Neural progenitor cell (in vitro differentiated cells): Measurements from ENCODE around the gene ADM. TPM values are rescaled to one million over a fixed set of nuclear protein-coding genes. Genes with fewer than 3 reads are reported as not detected.

Source experiments
- DNase-seq: peaks from one replicate; pipeline ENCODE4 v3.0.0-alpha.2; 2016; ENCODE audit warnings: low spot score
- H2AFZ ChIP-seq: fragments of 200-600 bp; sonication (generic); replicated peaks from 2 replicates; pipeline ENCODE4 v1.6.1; 2016; ENCODE audit warnings: antibody characterized with exemption
- H3F3A ChIP-seq: fragments of 200-600 bp; sonication (generic); 2 replicates; pipeline ENCODE4 v1.6.1; 2016; ENCODE audit warnings: antibody characterized with exemption, low read depth
- H3K27ac ChIP-seq: fragments of 200-600 bp; sonication (generic); 2 replicates; pipeline ENCODE4 v1.5.1; 2016; ENCODE audit warnings: mild to moderate bottlenecking
- H3K27me3 ChIP-seq: fragments of 200-600 bp; sonication (generic); 2 replicates; pipeline ENCODE4 v1.6.1; 2016; ENCODE audit warnings: mild to moderate bottlenecking, moderate library complexity
- H3K36me3 ChIP-seq: fragments of 200-600 bp; sonication (generic); 2 replicates; pipeline ENCODE4 v1.5.1; 2016
- H3K4me1 ChIP-seq: fragments of 200-600 bp; sonication (generic); 2 replicates; pipeline ENCODE4 v1.6.1; 2016; ENCODE audit warnings: mixed run types
- H3K4me2 ChIP-seq: fragments of 200-600 bp; sonication (generic); 2 replicates; pipeline ENCODE4 v1.6.1; 2016
- H3K4me3 ChIP-seq: fragments of 200-600 bp; sonication (generic); 2 replicates; pipeline ENCODE4 v1.5.1; 2016
- H3K79me2 ChIP-seq: fragments of 200-600 bp; sonication (generic); 2 replicates; pipeline ENCODE4 v1.6.1; 2016; ENCODE audit warnings: low read depth
- H3K9ac ChIP-seq: fragments of 200-600 bp; sonication (generic); 2 replicates; pipeline ENCODE4 v1.6.1; 2016
- H3K9me3 ChIP-seq: fragments of 200-600 bp; sonication (generic); 2 replicates; pipeline ENCODE4 v1.5.1; 2016; ENCODE audit warnings: low read depth
- H4K20me1 ChIP-seq: fragments of 200-600 bp; sonication (generic); 2 replicates; pipeline ENCODE4 v1.6.1; 2016; ENCODE audit warnings: low read depth
- H3K27ac Mint-ChIP-seq: 3 replicates; pipeline ENCODE4 v1.8.0; 2021; ENCODE audit warnings: mixed read lengths
- H3K27me3 Mint-ChIP-seq: 2 replicates; pipeline ENCODE4 v1.8.0; 2022; ENCODE audit warnings: low read depth, mild to moderate bottlenecking, inconsistent platforms, moderate library complexity, mixed read lengths; ENCODE audit not compliant: insufficient read depth
- H3K36me3 Mint-ChIP-seq: 3 replicates; pipeline ENCODE4 v1.8.0; 2021; ENCODE audit warnings: mixed read lengths
- H3K4me1 Mint-ChIP-seq: 3 replicates; pipeline ENCODE4 v1.8.0; 2021; ENCODE audit warnings: mixed read lengths
- H3K4me3 Mint-ChIP-seq: 3 replicates; pipeline ENCODE4 v1.8.0; 2021; ENCODE audit warnings: mild to moderate bottlenecking, moderate library complexity, mixed read lengths
- H3K9me3 Mint-ChIP-seq: 3 replicates; pipeline ENCODE4 v1.8.0; 2020; ENCODE audit warnings: mixed read lengths
- EZH2 ChIP-seq: fragments of 200-600 bp; sonication (generic); IDR thresholded peaks from 2 replicates; pipeline ENCODE4 v1.6.1; 2017; ENCODE audit warnings: antibody characterized with exemption, mild to moderate bottlenecking, moderate library complexity
- EZH2phosphoT487 ChIP-seq: fragments of 200-600 bp; sonication (generic); IDR thresholded peaks from 2 replicates; pipeline ENCODE4 v1.6.1; 2017; ENCODE audit warnings: antibody characterized with exemption
- total RNA-seq: library from RNA; depleted of rRNA; stranded (reverse); fragments of >200 nt; gene quantifications from 2 replicates; pipeline ENCODE4 v1.2.3, GENCODE V29; 2015; ENCODE audit warnings: low replicate concordance
- TF ChIP-seq, protein P1 (sequence below): fragments of 200-600 bp; sonication (generic); IDR thresholded peaks from 2 replicates; pipeline ENCODE4 v1.5.1; 2017; ENCODE audit warnings: antibody characterized with exemption, mild to moderate bottlenecking

Gene ADM
- total RNA-seq, 1 donor from 2014 or later = 3.8 TPM

DNA sequence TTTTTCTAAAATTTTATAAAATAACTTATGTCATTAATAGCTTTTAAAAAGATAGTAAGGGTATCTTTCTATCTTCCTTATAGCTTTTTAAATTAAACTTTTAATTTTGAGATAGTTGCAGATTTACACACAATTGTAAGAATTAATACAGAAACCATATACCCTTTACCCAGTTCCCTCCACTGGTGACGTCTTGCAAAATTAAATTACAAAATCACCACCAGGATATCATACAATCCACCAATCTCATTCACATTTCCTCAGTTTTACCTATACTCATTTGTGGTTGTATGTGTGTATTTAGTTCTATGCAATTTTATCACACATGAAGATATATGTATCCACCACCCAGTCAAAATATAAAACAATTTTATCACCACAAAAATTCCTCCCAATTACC lies 20.9 kb upstream of the ADM start:
- Histone ChIP-seq H3K36me3 (no peaks in the 10 kb centered on the region), H3K27me3 (no peaks in the 10 kb centered on the region), H2AFZ (no peak overlapping the region), H3K4me2 (no peak overlapping the region), H3K9me3 (no peaks in the 10 kb centered on the region), H3F3A (no peaks in the 10 kb centered on the region), H3K9ac (no peak overlapping the region), H3K79me2 (peaks cover 33% of the 10 kb centered on the region), H3K4me1 (no peaks in the 10 kb centered on the region), H3K4me3 (no peak overlapping the region), H4K20me1 (peaks cover 8% of the 10 kb centered on the region), H3K27ac (no peak overlapping the region)
- Mint-ChIP-seq H3K4me3 (no peak overlapping the region), H3K9me3 (peaks cover 6% of the 10 kb centered on the region), H3K27me3 (no peaks in the 10 kb centered on the region), H3K4me1 (no peaks in the 10 kb centered on the region), H3K36me3 (peaks cover 5% of the 10 kb centered on the region), H3K27ac (no peak overlapping the region)
- no peak for DNase-seq
- TF ChIP-seq EZH2 (no peak), EZH2phosphoT487 (no peak)
- TF ChIP-seq, protein P1, sequence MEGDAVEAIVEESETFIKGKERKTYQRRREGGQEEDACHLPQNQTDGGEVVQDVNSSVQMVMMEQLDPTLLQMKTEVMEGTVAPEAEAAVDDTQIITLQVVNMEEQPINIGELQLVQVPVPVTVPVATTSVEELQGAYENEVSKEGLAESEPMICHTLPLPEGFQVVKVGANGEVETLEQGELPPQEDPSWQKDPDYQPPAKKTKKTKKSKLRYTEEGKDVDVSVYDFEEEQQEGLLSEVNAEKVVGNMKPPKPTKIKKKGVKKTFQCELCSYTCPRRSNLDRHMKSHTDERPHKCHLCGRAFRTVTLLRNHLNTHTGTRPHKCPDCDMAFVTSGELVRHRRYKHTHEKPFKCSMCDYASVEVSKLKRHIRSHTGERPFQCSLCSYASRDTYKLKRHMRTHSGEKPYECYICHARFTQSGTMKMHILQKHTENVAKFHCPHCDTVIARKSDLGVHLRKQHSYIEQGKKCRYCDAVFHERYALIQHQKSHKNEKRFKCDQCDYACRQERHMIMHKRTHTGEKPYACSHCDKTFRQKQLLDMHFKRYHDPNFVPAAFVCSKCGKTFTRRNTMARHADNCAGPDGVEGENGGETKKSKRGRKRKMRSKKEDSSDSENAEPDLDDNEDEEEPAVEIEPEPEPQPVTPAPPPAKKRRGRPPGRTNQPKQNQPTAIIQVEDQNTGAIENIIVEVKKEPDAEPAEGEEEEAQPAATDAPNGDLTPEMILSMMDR = no peak

GRCh38 chr11:10285148-10285802 lies 19.6 kb upstream of the ADM start:
- Histone ChIP-seq H4K20me1 (peaks cover 10% of the 10 kb centered on the region), H3K9ac (no peak overlapping the region), H3K4me1 (no peaks in the 10 kb centered on the region), H3K79me2 (peaks cover 39% of the 10 kb centered on the region), H2AFZ (no peak overlapping the region), H3F3A (no peaks in the 10 kb centered on the region), H3K27me3 (no peaks in the 10 kb centered on the region), H3K27ac (no peak overlapping the region), H3K4me2 (no peak overlapping the region), H3K36me3 (no peaks in the 10 kb centered on the region), H3K4me3 (no peak overlapping the region), H3K9me3 (no peaks in the 10 kb centered on the region)
- H3K9me3 Mint-ChIP-seq = peaks cover 3% of the 10 kb centered on the region
- H3K4me3 Mint-ChIP-seq = no peak overlapping the region
- TF ChIP-seq, protein P1 = no peak
- TF ChIP-seq EZH2phosphoT487 (no peak), EZH2 (no peak)
- no peak for DNase-seq
- no peaks in the 10 kb centered on the region for H3K27me3 Mint-ChIP-seq
- no peak overlapping the region for H3K27ac Mint-ChIP-seq
- peaks cover 3% of the 10 kb centered on the region for H3K36me3 Mint-ChIP-seq
- H3K4me1 Mint-ChIP-seq = peaks cover under 1% of the 10 kb centered on the region

DNA sequence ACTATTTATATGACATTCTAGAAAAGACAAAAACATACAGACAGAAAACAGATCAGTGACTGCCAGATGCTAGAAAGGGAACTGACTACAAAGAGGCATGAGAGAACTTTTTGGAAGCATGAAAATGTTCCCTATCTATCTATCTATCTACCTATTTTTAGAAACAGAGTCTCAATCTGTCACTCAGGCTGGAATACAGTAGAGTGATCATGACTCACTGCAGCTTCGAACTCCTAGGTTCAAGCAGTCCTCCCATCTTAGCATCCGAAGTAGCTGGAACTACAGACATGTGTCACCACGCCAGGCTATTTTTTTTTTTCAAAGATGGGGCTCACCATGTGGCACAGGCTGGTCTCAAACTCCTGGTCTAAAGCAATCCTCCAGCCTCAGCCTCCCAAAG lies 17.7 kb upstream of the ADM start:
- H4K20me1 ChIP-seq = peaks cover 11% of the 10 kb centered on the region
- H3K36me3 ChIP-seq = no peaks in the 10 kb centered on the region
- no peak overlapping the region for H3K27ac Mint-ChIP-seq
- H2AFZ ChIP-seq = no peak overlapping the region
- no peaks in the 10 kb centered on the region for H3K27me3 ChIP-seq
- H3K4me1 Mint-ChIP-seq = peaks cover 8% of the 10 kb centered on the region
- peaks cover 6% of the 10 kb centered on the region for H3K36me3 Mint-ChIP-seq
- no peaks in the 10 kb centered on the region for H3K9me3 Mint-ChIP-seq
- no peaks in the 10 kb centered on the region for H3K4me1 ChIP-seq
- H3K4me2 ChIP-seq = no peak overlapping the region
- no peaks in the 10 kb centered on the region for H3F3A ChIP-seq
- H3K9me3 ChIP-seq = no peaks in the 10 kb centered on the region
- DNase-seq = no peak
- H3K79me2 ChIP-seq = peaks cover 55% of the 10 kb centered on the region
- H3K27me3 Mint-ChIP-seq = no peaks in the 10 kb centered on the region
- no peak for TF ChIP-seq EZH2phosphoT487
- TF ChIP-seq, protein P1 = no peak
- TF ChIP-seq EZH2 = no peak
- H3K27ac ChIP-seq = no peak overlapping the region
- no peak overlapping the region for H3K4me3 Mint-ChIP-seq
- H3K4me3 ChIP-seq = no peak overlapping the region
- H3K9ac ChIP-seq = no peak overlapping the region
